HepG2 (cell line): ENCODE data around the gene BCAS3. TPM values are rescaled to one million over a fixed set of nuclear protein-coding genes. Genes with fewer than 3 reads are reported as not detected.
A peak's percentile ranks its signal among the peaks of the same experiment; 100 is the strongest.

ENCODE experiments used
- ATAC-seq: fragments of 200-7000 bp; cut with Tn5 transposase; 3 replicates; pipeline ENCODE4 v1.9.1; 2020; ENCODE audit warnings: mild to moderate bottlenecking, moderate library complexity
- BruUV-seq: library from RNA; stranded (reverse); fragments of 400-500 nt; replicated peaks from 2 replicates; lab custom pipeline; 2021; lab: Mats Ljungman, UMichigan
- CTCF ChIA-PET: fragments of 300-600 bp; formaldehyde crosslinking; extraction: SDS; loops from one replicate; lab custom pipeline; 2021; ENCODE audit warnings: low total read pairs, inconsistent platforms, low intra/inter-chr PET ratio; lab: Yijun Ruan, JAX
- POLR2A ChIA-PET: fragments of 350-600 bp; sonication (Branson Sonifier 250); formaldehyde crosslinking; loops from one replicate; lab custom pipeline; 2020; ENCODE audit warnings: antibody characterized with exemption, inconsistent platforms; lab: Yijun Ruan, JAX
- DNase-seq: peaks from one replicate; pipeline ENCODE4 v3.0.0-alpha.2; 2015; ENCODE audit warnings: low spot score
- FAIRE-seq: peaks from 3 replicates; lab custom pipeline; 2011; peaks lifted over from hg19 to GRCh38; lab: Jason Lieb, UNC
- H2AFZ ChIP-seq: one replicate; pipeline ENCODE4 v1.6.1; 2011; ENCODE audit warnings: low read length, inconsistent platforms
- H3K27ac ChIP-seq: fragments of 300-600 bp; 3 replicates; pipeline ENCODE4 v1.8.0; 2011; ENCODE audit warnings: mixed run types, mild to moderate bottlenecking, mixed read lengths, low read length, inconsistent platforms; ENCODE audit not compliant: insufficient read depth; ENCODE audit errors: extremely low read length
- H3K27me3 ChIP-seq, 2 experiments: fragments of 200-600 bp in 1 of 2; 2 replicates in 1 of 2; 3 replicates in 1 of 2; pipeline versions ENCODE4 v1.6.0 to v1.8.0; 2011; ENCODE audit warnings: low read length in 2 of 2, mild to moderate bottlenecking in 2 of 2, moderate library complexity in 2 of 2, inconsistent platforms in 1 of 2; ENCODE audit not compliant: insufficient read depth in 2 of 2, control insufficient read depth in 1 of 2
- H3K36me3 ChIP-seq, 2 experiments: fragments of 200-600 bp in 1 of 2; replicated peaks in 1 of 2; 2 replicates in 1 of 2; 3 replicates in 1 of 2; pipeline versions ENCODE4 v1.5.1 to v1.8.0; 2011; ENCODE audit warnings: low read length in 2 of 2, inconsistent platforms in 1 of 2; ENCODE audit not compliant: insufficient read depth in 2 of 2, control insufficient read depth in 1 of 2
- H3K4me1 ChIP-seq: 2 replicates; pipeline ENCODE4 v1.5.1; 2012; ENCODE audit warnings: low read length, inconsistent platforms; ENCODE audit not compliant: insufficient read depth
- H3K4me2 ChIP-seq: 2 replicates; pipeline ENCODE4 v1.6.0; 2011; ENCODE audit warnings: low read depth, low read length, inconsistent platforms
- H3K4me3 ChIP-seq, 3 experiments: fragments of 200-600 bp in 1 of 3; sonication (generic), shearing (Covaris generic) in 1 of 3; replicated peaks in 1 of 3; 2 replicates each; pipeline ENCODE4 v1.5.1; 2011 to 2016; ENCODE audit warnings: low read length in 3 of 3, inconsistent platforms in 2 of 3, low read depth in 2 of 3, mild to moderate bottlenecking in 2 of 3, control low read depth in 1 of 3, mixed read lengths in 1 of 3; ENCODE audit not compliant: insufficient read depth in 1 of 3
- H3K79me2 ChIP-seq: one replicate; pipeline ENCODE4 v1.6.1; 2011; ENCODE audit warnings: low read length, inconsistent platforms; ENCODE audit not compliant: insufficient read depth
- H3K9ac ChIP-seq: 2 replicates; pipeline ENCODE4 v1.6.0; 2011; ENCODE audit warnings: mild to moderate bottlenecking, low read depth, low read length, inconsistent platforms; ENCODE audit not compliant: insufficient read depth
- H3K9me3 ChIP-seq: 2 replicates; pipeline ENCODE4 v1.5.1; 2012; ENCODE audit warnings: mild to moderate bottlenecking, low read length
- H4K20me1 ChIP-seq: 2 replicates; pipeline ENCODE4 v1.6.0; 2011; ENCODE audit warnings: inconsistent platforms, mild to moderate bottlenecking, low read length, moderate library complexity; ENCODE audit not compliant: insufficient read depth
- CBX1 ChIP-seq: IDR thresholded peaks from one replicate; pipeline ENCODE4 v1.6.1; 2016; ENCODE audit warnings: antibody characterized with exemption, low read depth
- CEBPG ChIP-seq: IDR thresholded peaks from 2 replicates; pipeline ENCODE4 v1.6.1; 2016
- ETV5 ChIP-seq: IDR thresholded peaks from 2 replicates; pipeline ENCODE4 v1.6.1; 2018; ENCODE audit warnings: missing biosample characterization, missing genetic modification reagents, inconsistent platforms, borderline replicate concordance
- HMGXB3 ChIP-seq: sonication (generic); formaldehyde crosslinking; IDR thresholded peaks from 2 replicates; pipeline ENCODE4 v1.4.0; 2020; ENCODE audit warnings: missing genetic modification reagents, borderline replicate concordance
- KAT8 ChIP-seq: IDR thresholded peaks from 2 replicates; pipeline ENCODE4 v1.6.1; 2016; ENCODE audit warnings: missing genetic modification reagents, missing compliant biosample characterization
- MIER3 ChIP-seq: IDR thresholded peaks from 2 replicates; pipeline ENCODE4 v1.6.1; 2016; ENCODE audit warnings: missing compliant biosample characterization, borderline replicate concordance
- MIXL1 ChIP-seq: IDR thresholded peaks from 2 replicates; pipeline ENCODE4 v1.6.1; 2016
- PHF21A ChIP-seq: sonication (generic); formaldehyde crosslinking; IDR thresholded peaks from 2 replicates; pipeline ENCODE4 v1.5.0; 2020; ENCODE audit warnings: mild to moderate bottlenecking, missing genetic modification reagents
- POGK ChIP-seq: sonication (generic); formaldehyde crosslinking; conservative IDR thresholded peaks from 2 replicates; pipeline ENCODE4 v1.8.0; 2022; ENCODE audit warnings: mild to moderate bottlenecking, moderate library complexity, missing genetic modification reagents
- POGZ ChIP-seq: sonication (generic); formaldehyde crosslinking; IDR thresholded peaks from 2 replicates; pipeline ENCODE4 v1.4.0; 2020; ENCODE audit warnings: mild to moderate bottlenecking, missing genetic modification reagents
- PRMT3 ChIP-seq: sonication (generic); formaldehyde crosslinking; IDR thresholded peaks from 2 replicates; pipeline ENCODE4 v1.8.1; 2022; ENCODE audit warnings: low read depth, mild to moderate bottlenecking, moderate library complexity, missing genetic modification reagents, borderline replicate concordance
- PTBP1 ChIP-seq: fragments of 200-400 bp; formaldehyde crosslinking; IDR thresholded peaks from 2 replicates; pipeline ENCODE4 v1.6.1; 2018; ENCODE audit warnings: low read length, low read depth; ENCODE audit not compliant: poor library complexity, severe bottlenecking
- REL ChIP-seq: sonication (generic); formaldehyde crosslinking; conservative IDR thresholded peaks from 2 replicates; pipeline ENCODE4 v1.8.0; 2022; ENCODE audit warnings: mild to moderate bottlenecking, missing genetic modification reagents, moderate library complexity
- RXRB ChIP-seq: IDR thresholded peaks from 2 replicates; pipeline ENCODE4 v1.6.1; 2016; ENCODE audit warnings: borderline replicate concordance, missing genetic modification reagents, missing compliant biosample characterization
- SIN3A ChIP-seq: IDR thresholded peaks from 2 replicates; pipeline ENCODE4 v1.6.1; 2011; ENCODE audit warnings: low read depth, mild to moderate bottlenecking, control low read depth, low read length, borderline replicate concordance
- TCF7 ChIP-seq: sonication (generic); IDR thresholded peaks from 2 replicates; pipeline ENCODE4 v1.6.1; 2016; ENCODE audit warnings: antibody characterized with exemption, low read depth
- ZBTB33 ChIP-seq: sonication (generic); formaldehyde crosslinking; IDR thresholded peaks from 2 replicates; pipeline ENCODE4 v1.4.0; 2020; ENCODE audit warnings: missing genetic modification reagents
- ZNF660 ChIP-seq: sonication (generic); formaldehyde crosslinking; IDR thresholded peaks from 2 replicates; pipeline ENCODE4 v1.5.1; 2020; ENCODE audit warnings: mild to moderate bottlenecking, low read depth, missing genetic modification reagents, borderline replicate concordance
- whole genome bisulfite sequencing: methylation state at CpG from one replicate; pipeline ENCODE4 v1.1.6; 2017; ENCODE audit warnings: low lambda C conversion rate; 5-methylcytosine and 5-hydroxymethylcytosine counted together
- in situ Hi-C: cut with HindIII; loops from 2 replicates; pipeline ENCODE4 v1.10.0; 2017; ENCODE audit warnings: low pct_unique_long_range_greater_than_20kb; ENCODE audit not compliant: extremely low pct_ligation_motif_present
- intact Hi-C: fragments of 100-400 bp; cut with micrococcal nuclease; formaldehyde crosslinking; loops from one replicate; pipeline ENCODE4 v1.10.0; 2022; ENCODE audit not compliant: unreplicated experiment
- polyA plus RNA-seq, 8 experiments: library from polyadenylated mRNA; depleted of rRNA in 3 of 8; stranded (reverse) in 7 of 8; unstranded in 1 of 8; fragments of >200 nt; fragmentation: Illumina TruSeq in 4 of 8; extraction: Trizol in 4 of 8; gene quantifications; 2 replicates each; pipeline versions ENCODE4 v1.2.1 to v1.2.3, GENCODE V29; 2011 to 2016; ENCODE audit warnings: low read depth in 4 of 8, missing spikeins in 1 of 8, mixed read lengths in 1 of 8; ENCODE audit not compliant: insufficient read depth in 1 of 8
- total RNA-seq, 5 experiments: library from RNA; depleted of rRNA; stranded (reverse); fragments of >200 nt; fragmentation: Illumina TruSeq; extraction: Trizol; gene quantifications; 2 replicates each; pipeline ENCODE4 v1.2.3, GENCODE V29; 2016; ENCODE audit warnings: low read depth in 1 of 5

BCAS3 gene
- total and polyA plus RNA-seq, 2 of the 13 experiments (the other 11 are each of a cell fraction or from before 2014, with no cell fraction given), result 10.7 to 11.2 TPM

- FAIRE-seq (peak; percentile 62), DNase-seq (no peak), ATAC-seq (no peak)
- 69% methylated on average over 6 of the region's 6 CpGs for WGBS
- no peaks in the 10 kb centered on the region for H3K36me3 ChIP-seq
- H3K4me1 ChIP-seq, result peaks cover 58% of the 10 kb centered on the region
- H3K27me3 ChIP-seq, result no peaks in the 10 kb centered on the region
- H2AFZ ChIP-seq, result no peak overlapping the region
- no peak overlapping the region for H3K27ac ChIP-seq
- no peaks in the 10 kb centered on the region for H3K79me2 ChIP-seq
- intact Hi-C loops, result no loop called here
- POLR2A ChIA-PET, result interaction anchor here (0.9 kb wide), 1 partner anchor 31 kb away, joined by 4 read pairs; no protein-coding TSS in a partner anchor
- in situ Hi-C loops, result no loop called here
- CTCF ChIA-PET, result no interaction called here
- no peaks in the 10 kb centered on the region for H4K20me1 ChIP-seq
- H3K9ac ChIP-seq, result no peak overlapping the region
- BruUV-seq, result no TSS peak
- H3K4me2 ChIP-seq, result no peak overlapping the region
- H3K4me3 ChIP-seq, result no peak overlapping the region
- H3K9me3 ChIP-seq, result no peaks in the 10 kb centered on the region
- no peak for TF ChIP-seq REL (CRISPR knock-in tag)
- TF ChIP-seq POGZ (CRISPR knock-in tag), result peak; percentile 53; the same call in 1 of the 2 replicates
- peak; percentile 25; the same call in 1 of the 2 replicates for TF ChIP-seq RXRB (CRISPR knock-in tag)
- TF ChIP-seq PTBP1, result no peak
- no peak for TF ChIP-seq CEBPG (CRISPR knock-in tag)
- TF ChIP-seq HMGXB3 (CRISPR knock-in tag), result no peak
- no peak for TF ChIP-seq PHF21A (CRISPR knock-in tag)
- peak; percentile 48; the same call in 1 of the 2 replicates for TF ChIP-seq ETV5
- no peak for TF ChIP-seq POGK
- no peak for TF ChIP-seq CBX1
- TF ChIP-seq ZNF660, result no peak
- TF ChIP-seq ZBTB33 (CRISPR knock-in tag), result peak; percentile 99
- no peak for TF ChIP-seq SIN3A
- no peak for TF ChIP-seq PRMT3 (CRISPR knock-in tag)
- peak; percentile 52; the same call in 1 of the 2 replicates for TF ChIP-seq TCF7
- no peak for TF ChIP-seq KAT8 (CRISPR knock-in tag)
- 0 out of 2 replicates have a peak, but pooled peaks have one; percentile 41 for TF ChIP-seq MIER3 (CRISPR knock-in tag)
- TF ChIP-seq MIXL1 (CRISPR knock-in tag), result 0 out of 2 replicates have a peak, but pooled peaks have one; percentile 29
Observed at GRCh38 chr17:61328351-61328750, 650.7 kb downstream of the BCAS3 start.
